OCI-LY1 (cell line): ENCODE data around the gene GTF2B.

ENCODE experiments used
- EZH2 ChIP-seq: fragments of 200-600 bp; sonication (generic), shearing (Covaris generic); IDR thresholded peaks from 2 replicates; pipeline ENCODE4 v1.8.0; 2017; ENCODE audit warnings: borderline replicate concordance, mixed run types, mild to moderate bottlenecking, antibody characterized with exemption, low read length, moderate library complexity, mixed read lengths
- TF ChIP-seq, protein P1 (sequence below): fragments of 200-600 bp; sonication (generic), shearing (Covaris generic); IDR thresholded peaks from 2 replicates; pipeline ENCODE4 v1.5.1; 2017; ENCODE audit warnings: mild to moderate bottlenecking, antibody characterized with exemption, low read length, moderate library complexity, mixed read lengths

DNA sequence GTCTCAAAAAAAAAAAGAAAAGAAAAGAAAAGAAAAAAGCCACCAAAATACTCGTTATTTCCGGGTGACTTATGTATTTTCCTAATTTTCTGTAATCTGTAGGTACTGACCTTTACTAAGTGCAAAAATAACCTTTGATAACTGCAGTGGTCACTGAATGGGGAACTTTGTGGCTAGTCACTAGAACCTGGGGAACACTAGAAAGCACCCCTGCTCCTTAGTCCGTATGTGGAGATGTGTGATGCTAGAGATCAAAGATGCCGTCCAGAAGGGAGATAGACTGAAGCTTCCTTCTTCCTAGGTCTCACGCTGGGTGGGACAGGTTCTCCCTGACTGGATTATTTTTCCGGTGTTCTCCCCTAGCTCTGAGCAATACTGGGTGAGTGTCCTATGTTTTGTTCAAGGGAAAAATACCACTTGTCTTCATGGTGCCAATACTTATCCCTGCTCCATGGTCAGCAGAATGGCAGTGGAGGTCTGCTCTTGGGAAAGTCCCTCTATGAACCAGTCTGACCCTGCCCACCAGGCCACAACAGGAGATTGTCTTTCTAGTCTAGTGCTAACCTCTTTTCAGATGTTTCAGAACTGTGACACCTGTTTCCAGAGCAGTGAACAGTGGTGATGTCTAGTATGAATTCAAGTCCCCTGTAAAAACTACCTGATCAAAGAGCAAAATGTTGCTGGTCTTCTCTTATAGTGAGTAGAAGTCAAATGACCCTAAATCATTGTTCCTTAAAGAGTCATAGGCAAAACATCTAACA lies 39.9 kb downstream of the GTF2B start:
- TF ChIP-seq, protein P1, sequence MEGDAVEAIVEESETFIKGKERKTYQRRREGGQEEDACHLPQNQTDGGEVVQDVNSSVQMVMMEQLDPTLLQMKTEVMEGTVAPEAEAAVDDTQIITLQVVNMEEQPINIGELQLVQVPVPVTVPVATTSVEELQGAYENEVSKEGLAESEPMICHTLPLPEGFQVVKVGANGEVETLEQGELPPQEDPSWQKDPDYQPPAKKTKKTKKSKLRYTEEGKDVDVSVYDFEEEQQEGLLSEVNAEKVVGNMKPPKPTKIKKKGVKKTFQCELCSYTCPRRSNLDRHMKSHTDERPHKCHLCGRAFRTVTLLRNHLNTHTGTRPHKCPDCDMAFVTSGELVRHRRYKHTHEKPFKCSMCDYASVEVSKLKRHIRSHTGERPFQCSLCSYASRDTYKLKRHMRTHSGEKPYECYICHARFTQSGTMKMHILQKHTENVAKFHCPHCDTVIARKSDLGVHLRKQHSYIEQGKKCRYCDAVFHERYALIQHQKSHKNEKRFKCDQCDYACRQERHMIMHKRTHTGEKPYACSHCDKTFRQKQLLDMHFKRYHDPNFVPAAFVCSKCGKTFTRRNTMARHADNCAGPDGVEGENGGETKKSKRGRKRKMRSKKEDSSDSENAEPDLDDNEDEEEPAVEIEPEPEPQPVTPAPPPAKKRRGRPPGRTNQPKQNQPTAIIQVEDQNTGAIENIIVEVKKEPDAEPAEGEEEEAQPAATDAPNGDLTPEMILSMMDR = no peak
- no peak for TF ChIP-seq EZH2
